GM12878 (cell line): Measurements from ENCODE around the gene FIBCD1. TPM values are rescaled to one million over a fixed set of nuclear protein-coding genes. Genes with fewer than 3 reads are reported as not detected.

Source experiments
- ATAC-seq: fragments of 200-7000 bp; cut with Tn5 transposase; 3 replicates; pipeline ENCODE4 v1.9.1; 2020; ENCODE audit warnings: mild to moderate bottlenecking, moderate library complexity
- BruUV-seq: library from RNA; stranded (reverse); fragments of 400-500 nt; replicated peaks from 2 replicates; lab custom pipeline; 2021; lab: Mats Ljungman, UMichigan
- CTCF ChIA-PET: fragments of 300-600 bp; sonication (Branson Sonifier 250); formaldehyde crosslinking; extraction: SDS; loops from one replicate; lab custom pipeline; 2021; ENCODE audit warnings: inconsistent platforms; lab: Yijun Ruan, JAX
- POLR2A ChIA-PET: fragments of 350-600 bp; formaldehyde crosslinking; extraction: SDS; loops from one replicate; lab custom pipeline; 2021; ENCODE audit warnings: inconsistent platforms; lab: Charles Lee
- RAD21 ChIA-PET: fragments of 300-600 bp; sonication (Branson Sonifier 250); formaldehyde crosslinking; loops from one replicate; lab custom pipeline; 2023; ENCODE audit warnings: antibody characterized with exemption; ENCODE audit not compliant: unreplicated experiment; lab: Charles Lee
- SMC1A ChIA-PET: fragments of 300-600 bp; sonication (Branson Sonifier 250); formaldehyde crosslinking; loops from one replicate; lab custom pipeline; 2023; ENCODE audit not compliant: unreplicated experiment, uncharacterized antibody; lab: Charles Lee
- DNase-seq: peaks from one replicate; pipeline ENCODE4 v3.0.0-alpha.2; 2011; ENCODE audit warnings: low read depth, low spot score
- FAIRE-seq: peaks from 3 replicates; lab custom pipeline; 2011; peaks lifted over from hg19 to GRCh38; lab: Jason Lieb, UNC
- H2AFZ ChIP-seq: 2 replicates; pipeline ENCODE4 v1.6.0; 2011; ENCODE audit warnings: low read depth, low read length, control low read depth; ENCODE audit not compliant: control insufficient read depth
- H3K27ac ChIP-seq: 2 replicates; pipeline ENCODE4 v1.5.1; 2011; ENCODE audit warnings: control low read depth; ENCODE audit not compliant: control insufficient read depth, insufficient read depth
- H3K27me3 ChIP-seq, 2 experiments: replicated peaks in 1 of 2; 2 replicates each; pipeline versions ENCODE4 v1.6.0 to v1.6.1; 2011; ENCODE audit warnings: low read length in 1 of 2; ENCODE audit not compliant: control insufficient read depth in 2 of 2, insufficient read depth in 2 of 2
- H3K36me3 ChIP-seq, 2 experiments: 2 replicates each; pipeline ENCODE4 v1.5.1; 2011; ENCODE audit warnings: low read length in 1 of 2; ENCODE audit not compliant: control insufficient read depth in 2 of 2, insufficient read depth in 2 of 2
- H3K4me1 ChIP-seq: 2 replicates; pipeline ENCODE4 v1.6.1; 2011; ENCODE audit warnings: mild to moderate bottlenecking, low read length, moderate library complexity, mixed read lengths; ENCODE audit not compliant: control insufficient read depth, insufficient read depth
- H3K4me2 ChIP-seq: 2 replicates; pipeline ENCODE4 v1.6.0; 2011; ENCODE audit warnings: control low read depth; ENCODE audit not compliant: control insufficient read depth, insufficient read depth
- H3K4me3 ChIP-seq: fragments of 200-600 bp; sonication (generic); 2 replicates; pipeline ENCODE4 v1.5.1; 2016
- H3K79me2 ChIP-seq: 2 replicates; pipeline ENCODE4 v1.6.0; 2011; ENCODE audit warnings: low read length; ENCODE audit not compliant: control insufficient read depth, insufficient read depth
- H3K9ac ChIP-seq: 2 replicates; pipeline ENCODE4 v1.8.0; 2011; ENCODE audit warnings: low read length, control low read depth, mixed read lengths; ENCODE audit not compliant: control insufficient read depth, insufficient read depth
- H3K9me3 ChIP-seq: replicated peaks from 3 replicates; pipeline ENCODE4 v1.5.1; 2011; ENCODE audit warnings: mild to moderate bottlenecking, low read length; ENCODE audit not compliant: control insufficient read depth, insufficient read depth
- H4K20me1 ChIP-seq: 2 replicates; pipeline ENCODE4 v1.6.0; 2011; ENCODE audit not compliant: control insufficient read depth, insufficient read depth
- CBX3 ChIP-seq: fragments of 200-600 bp; sonication (generic); IDR thresholded peaks from 2 replicates; pipeline ENCODE4 v1.6.1; 2016; ENCODE audit warnings: low read depth, borderline replicate concordance
- DPF2 ChIP-seq: fragments of 450-650 bp; IDR thresholded peaks from 2 replicates; pipeline ENCODE4 v1.6.1; 2017; ENCODE audit warnings: mild to moderate bottlenecking
- ETV6 ChIP-seq, 2 experiments: fragments of 450-650 bp in 1 of 2; IDR thresholded peaks in 1 of 2; conservative IDR thresholded peaks in 1 of 2; 2 replicates each; pipeline ENCODE4 v1.6.1; 2014; ENCODE audit warnings: antibody characterized with exemption in 1 of 2, borderline replicate concordance in 1 of 2, low read depth in 1 of 2, mild to moderate bottlenecking in 1 of 2, moderate library complexity in 1 of 2
- GABPA ChIP-seq: IDR thresholded peaks from 2 replicates; pipeline ENCODE4 v1.6.1; 2014; ENCODE audit warnings: antibody characterized with exemption, low read depth, mild to moderate bottlenecking, inconsistent platforms
- RBBP5 ChIP-seq: fragments of 200-600 bp; sonication (generic); conservative IDR thresholded peaks from 2 replicates; pipeline ENCODE4 v1.6.1; 2016
- RUNX3 ChIP-seq: IDR thresholded peaks from 2 replicates; pipeline ENCODE4 v1.6.1; 2012; ENCODE audit warnings: low read length, inconsistent platforms
- SUZ12 ChIP-seq: fragments of 200-600 bp; sonication (generic); IDR thresholded peaks from one replicate; pipeline ENCODE4 v1.6.1; 2018; ENCODE audit warnings: antibody characterized with exemption, mild to moderate bottlenecking; ENCODE audit not compliant: unreplicated experiment
- TAF1 ChIP-seq: IDR thresholded peaks from 2 replicates; pipeline ENCODE4 v1.6.1; 2011; ENCODE audit warnings: mild to moderate bottlenecking, low read depth, low read length, borderline replicate concordance
- ZNF217 ChIP-seq: fragments of 450-650 bp; IDR thresholded peaks from 2 replicates; pipeline ENCODE4 v1.6.1; 2017; ENCODE audit warnings: antibody characterized with exemption, mild to moderate bottlenecking
- WGBS: methylation state at CpG from one replicate; pipeline ENCODE4 v1.1.6; 2016; ENCODE audit warnings: low lambda C conversion rate; ENCODE audit not compliant: insufficient replicate concordance, insufficient coverage; ENCODE audit errors: missing lambda C conversion rate; 5-methylcytosine and 5-hydroxymethylcytosine counted together
- in situ Hi-C: fragments of 300-500 bp; cut with MboI; formaldehyde crosslinking; loops from 9 replicates; pipeline ENCODE4 v1.14.3; 2018; ENCODE audit warnings: mixed read lengths
- intact Hi-C: fragments of 100-400 bp; cut with micrococcal nuclease; formaldehyde crosslinking; loops from one replicate; pipeline ENCODE4 v1.14.2; 2022; ENCODE audit not compliant: unreplicated experiment
- polyA plus RNA-seq, 11 experiments: library from polyadenylated mRNA; depleted of rRNA in 4 of 11; unstranded in 6 of 11; stranded (reverse) in 5 of 11; fragments of >200 nt; fragmentation: Nextera tagmentation in 4 of 11; fragmentation: Illumina TruSeq in 1 of 11; extraction: Ambion mirVana in 4 of 11; extraction: Trizol in 1 of 11; gene quantifications; 1 replicate in 1 of 11; 2 replicates in 10 of 11; pipeline versions ENCODE4 v1.2.1 to v1.2.3, GENCODE V29; 2011 to 2016; ENCODE audit warnings: inconsistent platforms in 2 of 11, missing spikeins in 2 of 11, low read depth in 1 of 11
- total RNA-seq, 4 experiments: library from RNA; depleted of rRNA in 3 of 4; stranded (reverse); fragments of >200 nt in 3 of 4; fragmentation: Illumina TruSeq in 1 of 4; extraction: Trizol in 1 of 4; gene quantifications; 2 replicates each; pipeline versions ENCODE4 v1.2.1 to v1.2.3, GENCODE V29; 2013 to 2021
- TF ChIP-seq, protein P1 (sequence below): fragments of 450-650 bp; IDR thresholded peaks from 2 replicates; pipeline ENCODE4 v1.6.1; 2017; ENCODE audit warnings: mild to moderate bottlenecking, moderate library complexity

The FIBCD1 gene
- total and polyA plus RNA-seq, 10 of the 15 experiments (the other 5 are each of a cell fraction or from before 2014, with no cell fraction given) = 0.04 to 0.95 (median 0.25) TPM; not detected in 6

DNA sequence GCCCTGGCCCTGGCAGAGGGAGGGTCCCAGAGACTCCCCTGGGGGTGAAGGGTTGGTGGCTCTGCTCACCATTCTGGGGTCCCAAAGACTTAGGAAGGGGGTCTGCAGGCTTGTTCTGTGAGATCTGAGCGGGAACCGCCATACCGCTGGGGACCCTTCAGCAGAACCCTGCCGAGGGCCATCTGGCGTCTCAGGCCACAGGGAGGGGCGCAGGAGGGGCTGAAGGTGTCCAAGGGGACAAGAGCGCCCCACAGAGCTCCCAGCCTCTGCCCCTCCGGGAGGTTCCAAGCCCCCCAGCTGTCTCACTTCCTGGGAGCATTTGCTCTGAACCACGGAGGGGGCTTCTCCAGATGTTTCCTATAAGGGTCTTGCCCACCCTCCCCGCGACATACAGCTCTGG, 4.8 kb downstream of the FIBCD1 start:
- TF ChIP-seq SUZ12 (no peak), ZNF217 (no peak), CBX3 (no peak), RBBP5 (no peak), ETV6 (conservative IDR thresholded peaks at IDR 0.05 in 1 of 2, IDR thresholded peaks at IDR 0.05 in 1 of 2; ENCODE audit: borderline replicate concordance in 1 of 2, low read depth in 1 of 2) (no peak), TAF1 (no peak), DPF2 (no peak), RUNX3 (no peak), GABPA (no peak)
- TF ChIP-seq, protein P1, sequence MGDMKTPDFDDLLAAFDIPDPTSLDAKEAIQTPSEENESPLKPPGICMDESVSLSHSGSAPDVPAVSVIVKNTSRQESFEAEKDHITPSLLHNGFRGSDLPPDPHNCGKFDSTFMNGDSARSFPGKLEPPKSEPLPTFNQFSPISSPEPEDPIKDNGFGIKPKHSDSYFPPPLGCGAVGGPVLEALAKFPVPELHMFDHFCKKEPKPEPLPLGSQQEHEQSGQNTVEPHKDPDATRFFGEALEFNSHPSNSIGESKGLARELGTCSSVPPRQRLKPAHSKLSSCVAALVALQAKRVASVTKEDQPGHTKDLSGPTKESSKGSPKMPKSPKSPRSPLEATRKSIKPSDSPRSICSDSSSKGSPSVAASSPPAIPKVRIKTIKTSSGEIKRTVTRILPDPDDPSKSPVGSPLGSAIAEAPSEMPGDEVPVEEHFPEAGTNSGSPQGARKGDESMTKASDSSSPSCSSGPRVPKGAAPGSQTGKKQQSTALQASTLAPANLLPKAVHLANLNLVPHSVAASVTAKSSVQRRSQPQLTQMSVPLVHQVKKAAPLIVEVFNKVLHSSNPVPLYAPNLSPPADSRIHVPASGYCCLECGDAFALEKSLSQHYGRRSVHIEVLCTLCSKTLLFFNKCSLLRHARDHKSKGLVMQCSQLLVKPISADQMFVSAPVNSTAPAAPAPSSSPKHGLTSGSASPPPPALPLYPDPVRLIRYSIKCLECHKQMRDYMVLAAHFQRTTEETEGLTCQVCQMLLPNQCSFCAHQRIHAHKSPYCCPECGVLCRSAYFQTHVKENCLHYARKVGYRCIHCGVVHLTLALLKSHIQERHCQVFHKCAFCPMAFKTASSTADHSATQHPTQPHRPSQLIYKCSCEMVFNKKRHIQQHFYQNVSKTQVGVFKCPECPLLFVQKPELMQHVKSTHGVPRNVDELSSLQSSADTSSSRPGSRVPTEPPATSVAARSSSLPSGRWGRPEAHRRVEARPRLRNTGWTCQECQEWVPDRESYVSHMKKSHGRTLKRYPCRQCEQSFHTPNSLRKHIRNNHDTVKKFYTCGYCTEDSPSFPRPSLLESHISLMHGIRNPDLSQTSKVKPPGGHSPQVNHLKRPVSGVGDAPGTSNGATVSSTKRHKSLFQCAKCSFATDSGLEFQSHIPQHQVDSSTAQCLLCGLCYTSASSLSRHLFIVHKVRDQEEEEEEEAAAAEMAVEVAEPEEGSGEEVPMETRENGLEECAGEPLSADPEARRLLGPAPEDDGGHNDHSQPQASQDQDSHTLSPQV = no peak
- WGBS = 76% methylated on average over 11 of the region's 11 CpGs
- no peaks in the 10 kb centered on the region for H3K79me2 ChIP-seq
- FAIRE-seq (no peak), DNase-seq (no peak), ATAC-seq (no peak)
- RAD21 ChIA-PET = interaction anchor here (2.2 kb wide), 1 partner anchor 65 kb away, joined by 7 read pairs; no protein-coding TSS in a partner anchor
- in situ Hi-C loops (no loop called here), intact Hi-C loops (loop anchor here (10.0 kb wide), 1 partner anchor 111 kb away; no protein-coding TSS in a partner anchor)
- no peak overlapping the region for H3K4me3 ChIP-seq
- peaks cover 3 to 19% of the 10 kb centered on the region in 2 experiments for H3K27me3 ChIP-seq
- no peaks in the 10 kb centered on the region for H3K9me3 ChIP-seq
- no peak overlapping the region for H3K4me2 ChIP-seq
- H3K4me1 ChIP-seq = peaks cover 21% of the 10 kb centered on the region
- no peak overlapping the region for H3K27ac ChIP-seq
- no peaks in the 10 kb centered on the region for H3K36me3 ChIP-seq
- no peak overlapping the region for H3K9ac ChIP-seq
- SMC1A ChIA-PET = interaction anchor here (0.6 to 3.0 kb wide), 2 partner anchors 14 to 64 kb away, joined by 3 to 13 read pairs; no protein-coding TSS in a partner anchor
- peaks cover 6% of the 10 kb centered on the region for H4K20me1 ChIP-seq
- CTCF ChIA-PET = interaction anchor here (0.8 to 7.8 kb wide), 4 partner anchors 11 to 233 kb away, joined by 3 to 89 read pairs (median 4); no protein-coding TSS in a partner anchor
- POLR2A ChIA-PET = no interaction called here
- BruUV-seq = no TSS peak
- no peak overlapping the region for H2AFZ ChIP-seq
